HEK293 (cell line): Measurements from ENCODE around the gene GLIS1.

Experiments
- SCRT1 ChIP-seq: fragments of 450-650 bp; formaldehyde crosslinking; IDR thresholded peaks from 2 replicates; pipeline ENCODE4 v1.5.1; 2016; ENCODE audit warnings: missing biosample characterization, missing genetic modification characterization, borderline replicate concordance
- ZFP41 ChIP-seq: fragments of 450-650 bp; formaldehyde crosslinking; IDR thresholded peaks from 2 replicates; pipeline ENCODE4 v1.5.1; 2016; ENCODE audit warnings: missing biosample characterization, missing genetic modification characterization, borderline replicate concordance
- ZNF138 ChIP-seq: fragments of 450-650 bp; formaldehyde crosslinking; IDR thresholded peaks from 2 replicates; pipeline ENCODE4 v1.5.1; 2016; ENCODE audit warnings: missing biosample characterization, missing genetic modification characterization, borderline replicate concordance
- ZNF184 ChIP-seq: fragments of 450-650 bp; IDR thresholded peaks from 2 replicates; pipeline ENCODE4 v1.5.1; 2018; ENCODE audit warnings: missing biosample characterization, mild to moderate bottlenecking, missing genetic modification characterization
- ZNF274 ChIP-seq, 2 experiments: fragments of 200-500 bp in 1 of 2; fragments of 450-650 bp in 1 of 2; sonication (Bioruptor generic) in 1 of 2; formaldehyde crosslinking in 1 of 2; IDR thresholded peaks; 2 replicates each; pipeline versions ENCODE4 v1.5.1 to v1.6.1; 2014 to 2016; ENCODE audit warnings: borderline replicate concordance in 1 of 2, inconsistent platforms in 1 of 2, low read length in 1 of 2, missing biosample characterization in 1 of 2, missing genetic modification characterization in 1 of 2
- ZNF324 ChIP-seq: fragments of 450-650 bp; formaldehyde crosslinking; IDR thresholded peaks from 2 replicates; pipeline ENCODE4 v1.5.1; 2016; ENCODE audit warnings: missing biosample characterization, missing genetic modification characterization
- ZNF362 ChIP-seq: fragments of 450-650 bp; formaldehyde crosslinking; IDR thresholded peaks from 2 replicates; pipeline ENCODE4 v1.5.1; 2016; ENCODE audit warnings: missing biosample characterization, missing genetic modification characterization
- ZNF473 ChIP-seq: fragments of 450-650 bp; formaldehyde crosslinking; IDR thresholded peaks from 2 replicates; pipeline ENCODE4 v1.5.1; 2017; ENCODE audit warnings: missing biosample characterization, missing genetic modification characterization
- ZNF548 ChIP-seq: fragments of 450-650 bp; formaldehyde crosslinking; IDR thresholded peaks from 2 replicates; pipeline ENCODE4 v1.5.1; 2016; ENCODE audit warnings: missing biosample characterization, missing genetic modification characterization
- ZNF629 ChIP-seq: fragments of 450-650 bp; formaldehyde crosslinking; IDR thresholded peaks from 2 replicates; pipeline ENCODE4 v1.5.1; 2017; ENCODE audit warnings: missing biosample characterization, missing genetic modification characterization
- ZNF777 ChIP-seq: fragments of 450-650 bp; formaldehyde crosslinking; IDR thresholded peaks from 2 replicates; pipeline ENCODE4 v1.5.1; 2017; ENCODE audit warnings: missing biosample characterization, missing genetic modification characterization, borderline replicate concordance
- TF ChIP-seq, protein P1 (sequence below): fragments of 450-650 bp; formaldehyde crosslinking; IDR thresholded peaks from 2 replicates; pipeline ENCODE4 v1.5.1; 2016; ENCODE audit warnings: missing biosample characterization, missing genetic modification characterization
- TF ChIP-seq, protein P2 (sequence below): sonication (generic); formaldehyde crosslinking; IDR thresholded peaks from 2 replicates; pipeline ENCODE4 v1.8.1; 2022; ENCODE audit warnings: mild to moderate bottlenecking, moderate library complexity, missing genetic modification reagents

DNA sequence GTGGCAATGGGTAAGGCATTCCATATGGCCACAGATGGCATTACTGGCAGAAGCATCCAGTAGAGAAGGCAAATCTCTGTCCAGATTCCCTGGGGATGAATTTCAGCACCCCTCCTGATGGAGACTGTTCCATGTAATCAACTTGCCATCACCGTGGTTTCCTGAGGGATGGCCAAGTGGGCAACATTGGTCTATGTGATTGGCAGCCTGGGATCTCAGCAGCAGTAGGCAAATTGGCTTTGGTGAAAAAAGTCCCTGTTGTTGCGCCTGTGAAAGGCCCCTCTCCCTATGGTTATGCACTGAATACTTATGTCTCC lies 260.5 kb downstream of the GLIS1 start:
- TF ChIP-seq, protein P1, sequence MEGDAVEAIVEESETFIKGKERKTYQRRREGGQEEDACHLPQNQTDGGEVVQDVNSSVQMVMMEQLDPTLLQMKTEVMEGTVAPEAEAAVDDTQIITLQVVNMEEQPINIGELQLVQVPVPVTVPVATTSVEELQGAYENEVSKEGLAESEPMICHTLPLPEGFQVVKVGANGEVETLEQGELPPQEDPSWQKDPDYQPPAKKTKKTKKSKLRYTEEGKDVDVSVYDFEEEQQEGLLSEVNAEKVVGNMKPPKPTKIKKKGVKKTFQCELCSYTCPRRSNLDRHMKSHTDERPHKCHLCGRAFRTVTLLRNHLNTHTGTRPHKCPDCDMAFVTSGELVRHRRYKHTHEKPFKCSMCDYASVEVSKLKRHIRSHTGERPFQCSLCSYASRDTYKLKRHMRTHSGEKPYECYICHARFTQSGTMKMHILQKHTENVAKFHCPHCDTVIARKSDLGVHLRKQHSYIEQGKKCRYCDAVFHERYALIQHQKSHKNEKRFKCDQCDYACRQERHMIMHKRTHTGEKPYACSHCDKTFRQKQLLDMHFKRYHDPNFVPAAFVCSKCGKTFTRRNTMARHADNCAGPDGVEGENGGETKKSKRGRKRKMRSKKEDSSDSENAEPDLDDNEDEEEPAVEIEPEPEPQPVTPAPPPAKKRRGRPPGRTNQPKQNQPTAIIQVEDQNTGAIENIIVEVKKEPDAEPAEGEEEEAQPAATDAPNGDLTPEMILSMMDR: no peak
- TF ChIP-seq ZNF548 (tag by site-specific recombination): no peak
- TF ChIP-seq SCRT1: no peak
- TF ChIP-seq ZNF184 (tag by site-specific recombination): no peak
- no peak for TF ChIP-seq ZNF274 (IDR thresholded peaks at IDR 0.05; ENCODE audit: low read length)
- TF ChIP-seq ZNF274 (tag by site-specific recombination; IDR thresholded peaks at IDR 0.05; ENCODE audit: borderline replicate concordance): no peak
- TF ChIP-seq, protein P2, sequence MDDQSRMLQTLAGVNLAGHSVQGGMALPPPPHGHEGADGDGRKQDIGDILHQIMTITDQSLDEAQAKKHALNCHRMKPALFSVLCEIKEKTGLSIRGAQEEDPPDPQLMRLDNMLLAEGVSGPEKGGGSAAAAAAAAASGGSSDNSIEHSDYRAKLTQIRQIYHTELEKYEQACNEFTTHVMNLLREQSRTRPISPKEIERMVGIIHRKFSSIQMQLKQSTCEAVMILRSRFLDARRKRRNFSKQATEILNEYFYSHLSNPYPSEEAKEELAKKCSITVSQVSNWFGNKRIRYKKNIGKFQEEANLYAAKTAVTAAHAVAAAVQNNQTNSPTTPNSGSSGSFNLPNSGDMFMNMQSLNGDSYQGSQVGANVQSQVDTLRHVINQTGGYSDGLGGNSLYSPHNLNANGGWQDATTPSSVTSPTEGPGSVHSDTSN (CRISPR knock-in tag): no peak
- TF ChIP-seq ZNF362: no peak
- no peak for TF ChIP-seq ZNF138
- TF ChIP-seq ZNF777 (tag by site-specific recombination): no peak
- no peak for TF ChIP-seq ZFP41 (tag by site-specific recombination)
- TF ChIP-seq ZNF629 (tag by site-specific recombination): no peak
- TF ChIP-seq ZNF324: no peak
- no peak for TF ChIP-seq ZNF473 (tag by site-specific recombination)
